CD4-positive, alpha-beta memory T cell (primary cell): ENCODE measurements around the gene SIGMAR1. TPM values are rescaled to one million over a fixed set of nuclear protein-coding genes. Genes with fewer than 3 reads are reported as not detected.

Experiments
- CTCF ChIA-PET: fragments of 350-600 bp; sonication (Branson Sonifier 250); formaldehyde crosslinking; loops from one replicate; lab custom pipeline; 2021; ENCODE audit warnings: inconsistent platforms; ENCODE audit not compliant: partially characterized antibody; lab: Charles Lee
- POLR2A ChIA-PET: fragments of 350-600 bp; sonication (Branson Sonifier 250); formaldehyde crosslinking; loops from one replicate; lab custom pipeline; 2021; ENCODE audit not compliant: partially characterized antibody; lab: Charles Lee
- DNase-seq, 5 donors: peaks; one replicate each; pipeline versions ENCODE4 v3.0.0 to v3.0.0-alpha.2; 2020 to 2022; ENCODE audit warnings: mixed read lengths in 1 of 5
- H3K27ac ChIP-seq: one replicate; pipeline ENCODE4 v1.7.0; 2013; ENCODE audit warnings: low read depth, low read length
- H3K27me3 ChIP-seq: 2 replicates; pipeline ENCODE4 v1.7.0; 2013; ENCODE audit warnings: mild to moderate bottlenecking, low read length, moderate library complexity; ENCODE audit not compliant: insufficient read depth
- H3K36me3 ChIP-seq: 2 replicates; pipeline ENCODE4 v1.7.0; 2013; ENCODE audit warnings: mild to moderate bottlenecking, low read length, moderate library complexity; ENCODE audit not compliant: insufficient read depth
- H3K4me1 ChIP-seq: 2 replicates; pipeline ENCODE4 v1.7.0; 2013; ENCODE audit warnings: mild to moderate bottlenecking, low read length, moderate library complexity; ENCODE audit not compliant: insufficient read depth
- H3K4me3 ChIP-seq, 2 donors: one replicate each; pipeline ENCODE4 v1.7.0; 2013; ENCODE audit warnings: low read length in 2 of 2, mild to moderate bottlenecking in 1 of 2
- H3K9me3 ChIP-seq, 2 donors: one replicate each; pipeline ENCODE4 v1.7.0; 2013; ENCODE audit warnings: low read length in 2 of 2, control low read depth in 1 of 2; ENCODE audit not compliant: control insufficient read depth in 1 of 2
- H3K27ac Mint-ChIP-seq, 7 donors: one replicate each; pipeline ENCODE4 v1.8.0; 2020 to 2021; ENCODE audit warnings: mixed read lengths in 7 of 7, mild to moderate bottlenecking in 6 of 7, inconsistent platforms in 3 of 7, moderate library complexity in 3 of 7
- H3K27me3 Mint-ChIP-seq, 2 donors: one replicate each; pipeline ENCODE4 v1.8.0; 2020 to 2021; ENCODE audit warnings: mixed read lengths in 2 of 2
- H3K36me3 Mint-ChIP-seq, 2 donors: one replicate each; pipeline ENCODE4 v1.8.0; 2020 to 2021; ENCODE audit warnings: mixed read lengths in 2 of 2, inconsistent platforms in 1 of 2, mild to moderate bottlenecking in 1 of 2
- H3K4me1 Mint-ChIP-seq, 4 donors: one replicate each; pipeline ENCODE4 v1.8.0; 2020 to 2021; ENCODE audit warnings: mixed read lengths in 4 of 4, mild to moderate bottlenecking in 1 of 4
- H3K4me3 Mint-ChIP-seq, 8 donors: one replicate each; pipeline ENCODE4 v1.8.0; 2020 to 2021; ENCODE audit warnings: mixed read lengths in 8 of 8, mild to moderate bottlenecking in 7 of 8, moderate library complexity in 6 of 8, inconsistent platforms in 3 of 8
- H3K9me3 Mint-ChIP-seq, 8 donors: one replicate each; pipeline ENCODE4 v1.8.0; 2020 to 2021; ENCODE audit warnings: mixed read lengths in 8 of 8, mild to moderate bottlenecking in 5 of 8, inconsistent platforms in 3 of 8, moderate library complexity in 1 of 8
- intact Hi-C: fragments of 100-400 bp; cut with micrococcal nuclease; formaldehyde crosslinking; loops from one replicate; pipeline ENCODE4 v1.15.1; 2023
- polyA plus RNA-seq, 2 donors: library from polyadenylated mRNA; unstranded; fragments of 300-500 nt; fragmentation: Illumina TruSeq; gene quantifications; one replicate each; pipeline ENCODE4 v1.2.3, GENCODE V29; 2021
- total RNA-seq, 2 experiments: library from RNA; stranded (reverse); gene quantifications; one replicate each; pipeline ENCODE4 v1.2.3, GENCODE V29; 2021

The SIGMAR1 gene
- total and polyA plus RNA-seq, 4 experiments from 2014 or later = 56.1 to 193 (median 92.6) TPM

DNA sequence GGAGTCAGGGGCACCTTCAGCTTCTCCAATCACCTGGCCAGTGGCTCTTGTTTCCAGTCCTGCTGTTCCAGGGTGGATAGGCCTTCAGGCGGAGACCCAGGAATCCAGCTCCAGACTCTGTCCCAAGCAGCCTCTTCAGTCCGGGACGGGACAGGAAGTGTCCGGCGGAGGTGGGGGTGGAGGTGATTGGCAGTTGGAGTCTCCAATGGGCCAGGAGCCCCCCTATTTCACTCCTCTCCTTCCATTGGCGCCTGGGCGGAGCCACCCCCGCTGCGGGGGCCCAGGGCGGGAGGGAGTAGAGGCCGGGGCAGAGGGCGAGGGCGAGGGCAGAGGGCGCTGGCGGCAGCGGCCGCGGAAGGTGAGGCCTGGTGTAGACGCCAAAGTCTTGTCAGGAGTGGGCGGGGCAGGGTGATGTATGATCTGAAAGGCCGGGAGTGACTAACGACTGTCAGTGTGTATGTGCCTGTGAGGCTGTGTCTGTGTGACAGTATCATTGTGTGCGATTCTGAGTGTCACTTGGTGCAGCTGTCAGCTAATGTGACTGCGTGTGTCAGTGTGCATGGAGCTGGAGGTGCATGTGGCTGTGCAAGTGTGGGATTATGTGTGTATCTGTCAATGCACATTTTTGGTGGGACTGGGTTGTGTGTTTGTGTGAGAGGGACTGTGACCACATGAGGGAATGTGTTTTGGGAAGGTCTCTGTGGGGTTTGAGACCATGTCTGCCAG lies 14.5 kb upstream of the SIGMAR1 start, which contains the start of gene IL11RA:
IL11RA (plus strand) TSS at position 310 of the 726 bp plus-strand sequence. CDS start 3,033 bp downstream, outside the sequence.
- Histone ChIP-seq H3K36me3 (peaks cover 35% of the 10 kb centered on the region), H3K9me3 (no peaks in the 10 kb centered on the region), H3K4me3 (no peak within 1 kb of the TSS), H3K27ac (peak within 1 kb of the TSS; percentile 16), H3K27me3 (no peaks in the 10 kb centered on the region), H3K4me1 (peaks cover 43% of the 10 kb centered on the region)
- ChIA-PET CTCF (interaction anchor here (9.6 to 12.6 kb wide), 2 partner anchors 11 to 16 kb away, joined by 168 to 191 read pairs; partner anchors contain the start of genes CCL27 and SIGMAR1), POLR2A (interaction anchor here (18.7 to 22.1 kb wide), 2 partner anchors 8 to 9 kb away, joined by 484 read pairs; partner anchors contain the start of genes CCL27, GALT, IL11RA and SIGMAR1)
- intact Hi-C loops = no loop called here
- peaks cover 37 to 52% of the 10 kb centered on the region in 2 donors for H3K36me3 Mint-ChIP-seq
- H3K4me3 Mint-ChIP-seq = peak within 1 kb of the TSS in 5 of 8 donors; percentile 5 to 81 (median 12)
- peak in 1 of 5 donors; percentile 67 for DNase-seq
- no peaks in the 10 kb centered on the region for H3K27me3 Mint-ChIP-seq
- peaks cover 40 to 65% (median 43%) of the 10 kb centered on the region in 4 donors for H3K4me1 Mint-ChIP-seq
- H3K9me3 Mint-ChIP-seq = no peaks in the 10 kb centered on the region
- peak within 1 kb of the TSS; percentile 70 to 93 (median 84) for H3K27ac Mint-ChIP-seq

DNA sequence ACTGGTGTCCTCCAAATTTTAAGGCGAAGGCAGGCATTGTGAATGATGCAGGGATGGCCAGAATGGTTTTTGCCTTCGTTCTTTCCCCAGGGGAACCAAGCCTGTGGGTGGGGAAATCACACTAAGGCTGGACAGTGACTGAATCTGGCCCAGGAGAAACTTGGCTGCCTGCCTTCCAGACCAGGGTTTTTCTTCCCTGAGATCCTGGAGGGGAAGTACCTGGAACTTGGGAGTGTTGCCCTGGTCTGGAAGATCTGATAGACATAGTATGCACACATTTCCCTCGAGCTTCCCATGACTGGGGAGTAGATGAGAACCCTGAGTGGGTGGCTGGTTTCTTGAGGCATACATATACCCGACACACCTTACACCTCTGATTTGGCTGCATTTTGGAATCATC lies 13.7 kb upstream of the SIGMAR1 start:
- Histone ChIP-seq H3K27ac (no peak overlapping the region), H3K9me3 (no peaks in the 10 kb centered on the region), H3K4me3 (no peak overlapping the region), H3K36me3 (peaks cover 35% of the 10 kb centered on the region), H3K4me1 (peaks cover 44% of the 10 kb centered on the region), H3K27me3 (no peaks in the 10 kb centered on the region)
- no peak for DNase-seq
- H3K9me3 Mint-ChIP-seq = no peaks in the 10 kb centered on the region
- POLR2A ChIA-PET = interaction anchor here (18.7 to 22.1 kb wide), 2 partner anchors 8 kb away, joined by 484 read pairs; partner anchors contain the start of genes CCL27, GALT, IL11RA and SIGMAR1
- CTCF ChIA-PET = interaction anchor here (9.6 to 12.6 kb wide), 2 partner anchors 11 to 16 kb away, joined by 168 to 191 read pairs; partner anchors contain the start of genes CCL27 and SIGMAR1
- peaks cover 37 to 58% of the 10 kb centered on the region in 2 donors for H3K36me3 Mint-ChIP-seq
- H3K4me1 Mint-ChIP-seq = peaks cover 39 to 72% (median 46%) of the 10 kb centered on the region in 4 donors
- no peaks in the 10 kb centered on the region for H3K27me3 Mint-ChIP-seq
- no peak overlapping the region for H3K4me3 Mint-ChIP-seq
- intact Hi-C loops = no loop called here
- peak overlapping the region in 5 of 7 donors; percentile 22 to 84 (median 51) for H3K27ac Mint-ChIP-seq

DNA sequence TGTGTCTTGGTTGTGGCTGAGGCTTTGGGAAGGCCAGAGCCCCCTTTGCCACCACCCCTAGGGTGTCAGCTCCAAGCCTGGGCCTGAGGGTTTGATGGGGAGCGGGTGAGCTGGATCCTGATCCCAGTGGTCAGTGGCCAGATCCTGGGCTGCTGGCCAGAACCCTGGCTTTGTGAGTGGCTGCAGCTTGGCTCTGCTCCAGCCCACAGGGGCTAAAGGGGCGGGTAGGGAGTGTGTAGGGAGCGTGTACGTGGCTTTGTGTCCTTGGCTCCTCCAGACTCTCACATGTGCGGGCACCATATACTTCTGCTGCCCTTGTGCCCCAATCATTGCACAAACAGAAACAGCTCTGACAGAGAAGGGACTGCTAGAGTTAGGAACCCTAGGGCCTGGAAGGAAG lies 13.2 kb upstream of the SIGMAR1 start:
- CTCF ChIA-PET = interaction anchor here (9.6 to 12.6 kb wide), 2 partner anchors 12 to 15 kb away, joined by 168 to 191 read pairs; partner anchors contain the start of genes CCL27 and SIGMAR1
- H3K4me1 ChIP-seq = peaks cover 49% of the 10 kb centered on the region
- H3K27ac Mint-ChIP-seq = peak overlapping the region in 4 of 7 donors; percentile 14 to 70 (median 48)
- POLR2A ChIA-PET = interaction anchor here (18.7 to 22.1 kb wide), 2 partner anchors 7 to 9 kb away, joined by 484 read pairs; partner anchors contain the start of genes CCL27, GALT, IL11RA and SIGMAR1
- no peaks in the 10 kb centered on the region for H3K27me3 Mint-ChIP-seq
- H3K4me3 Mint-ChIP-seq = no peak overlapping the region
- H3K36me3 Mint-ChIP-seq = peaks cover 37 to 57% of the 10 kb centered on the region in 2 donors
- no peaks in the 10 kb centered on the region for H3K27me3 ChIP-seq
- H3K36me3 ChIP-seq = peaks cover 35% of the 10 kb centered on the region
- no peak for DNase-seq
- H3K9me3 ChIP-seq = no peaks in the 10 kb centered on the region
- no peaks in the 10 kb centered on the region for H3K9me3 Mint-ChIP-seq
- no peak overlapping the region for H3K27ac ChIP-seq
- H3K4me1 Mint-ChIP-seq = peaks cover 42 to 77% (median 50%) of the 10 kb centered on the region in 4 donors
- intact Hi-C loops = no loop called here
- no peak overlapping the region for H3K4me3 ChIP-seq

GRCh38 chr9:34648673-34649072 lies 11.1 kb upstream of the SIGMAR1 start:
- Histone ChIP-seq H3K36me3 (peaks cover 35% of the 10 kb centered on the region), H3K27me3 (no peaks in the 10 kb centered on the region), H3K4me3 (peak overlapping the region in 1 of 2 donors; percentile 87), H3K27ac (no peak overlapping the region), H3K9me3 (no peaks in the 10 kb centered on the region), H3K4me1 (peaks cover 50% of the 10 kb centered on the region)
- Mint-ChIP-seq H3K9me3 (no peaks in the 10 kb centered on the region), H3K36me3 (peaks cover 37 to 54% of the 10 kb centered on the region in 2 donors), H3K4me1 (peaks cover 36 to 69% (median 45%) of the 10 kb centered on the region in 4 donors), H3K27ac (peak overlapping the region in 4 of 7 donors; percentile 62 to 92 (median 74)), H3K4me3 (peak overlapping the region in 7 of 8 donors; percentile 58 to 95 (median 70)), H3K27me3 (no peaks in the 10 kb centered on the region)
- POLR2A ChIA-PET = interaction anchor here (3.2 to 22.1 kb wide), 3 partner anchors 11 to 54 kb away, joined by 10 to 484 read pairs (median 193); partner anchors contain the start of genes CCL27, IL11RA and SIGMAR1
- intact Hi-C loops = loop anchor here (5.0 kb wide), 1 partner anchor 36 kb away; the partner anchor contains the start of gene RPP25L
- DNase-seq = no peak
- CTCF ChIA-PET = interaction anchor here (4.8 to 12.6 kb wide), 3 partner anchors 13 to 52 kb away, joined by 60 to 191 read pairs (median 168); partner anchors contain the start of genes CCL27 and SIGMAR1

GRCh38 chr9:34647651-34648050 lies 10.1 kb upstream of the SIGMAR1 start:
- Mint-ChIP-seq H3K27ac (peak overlapping the region; percentile 89 to 96 (median 93)), H3K9me3 (no peaks in the 10 kb centered on the region), H3K4me1 (peaks cover 29 to 61% (median 39%) of the 10 kb centered on the region in 4 donors), H3K27me3 (no peaks in the 10 kb centered on the region), H3K4me3 (peak overlapping the region; percentile 93 to 97 (median 95)), H3K36me3 (peaks cover 37 to 54% of the 10 kb centered on the region in 2 donors)
- H3K27ac ChIP-seq = peak overlapping the region; percentile 84
- H3K4me1 ChIP-seq = peaks cover 40% of the 10 kb centered on the region
- H3K9me3 ChIP-seq = no peaks in the 10 kb centered on the region
- H3K36me3 ChIP-seq = peaks cover 35% of the 10 kb centered on the region
- no peaks in the 10 kb centered on the region for H3K27me3 ChIP-seq
- DNase-seq = peak in 2 of 5 donors; percentile 20 to 53
- intact Hi-C loops = loop anchor here (5.0 kb wide), 1 partner anchor 35 kb away; the partner anchor contains the start of gene RPP25L
- POLR2A ChIA-PET = interaction anchor here (1.8 to 22.1 kb wide), 6 partner anchors 12 to 55 kb away, joined by 6 to 484 read pairs (median 20); partner anchors contain the start of genes CCL27, DCTN3, IL11RA and RPP25L
- peak overlapping the region; percentile 83 to 87 for H3K4me3 ChIP-seq
- CTCF ChIA-PET = interaction anchor here (0.8 to 12.6 kb wide), 8 partner anchors 10 to 53 kb away, joined by 4 to 191 read pairs (median 14); partner anchors contain the start of genes ARID3C, CCL27, DCTN3 and SIGMAR1

DNA sequence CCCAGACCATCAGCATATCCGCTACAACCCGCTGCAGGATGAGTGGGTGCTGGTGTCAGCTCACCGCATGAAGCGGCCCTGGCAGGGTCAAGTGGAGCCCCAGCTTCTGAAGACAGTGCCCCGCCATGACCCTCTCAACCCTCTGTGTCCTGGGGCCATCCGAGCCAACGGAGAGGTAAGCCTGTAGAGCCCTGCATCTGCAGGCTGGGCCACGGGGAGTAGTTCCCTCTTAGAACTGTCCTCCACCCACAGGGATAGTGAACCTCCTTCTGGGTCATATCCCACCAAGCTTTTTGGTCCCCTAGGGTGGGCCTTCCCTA lies 9.5 kb upstream of the SIGMAR1 start:
- Histone ChIP-seq H3K27ac (peak overlapping the region; percentile 84), H3K9me3 (no peaks in the 10 kb centered on the region), H3K36me3 (peaks cover 35% of the 10 kb centered on the region), H3K4me1 (peaks cover 33% of the 10 kb centered on the region), H3K4me3 (peak overlapping the region; percentile 83 to 87), H3K27me3 (no peaks in the 10 kb centered on the region)
- Mint-ChIP-seq H3K27ac (peak overlapping the region; percentile 89 to 96 (median 93)), H3K4me3 (peak overlapping the region; percentile 93 to 97 (median 95)), H3K4me1 (peaks cover 23 to 55% (median 33%) of the 10 kb centered on the region in 4 donors), H3K27me3 (no peaks in the 10 kb centered on the region), H3K36me3 (peaks cover 33 to 52% of the 10 kb centered on the region in 2 donors), H3K9me3 (no peaks in the 10 kb centered on the region)
- POLR2A ChIA-PET = interaction anchor here (1.4 to 22.1 kb wide), 8 partner anchors 12 to 270 kb away, joined by 5 to 484 read pairs (median 14); partner anchors contain the start of genes CCL27, DCTN3, IL11RA and MYORG
- CTCF ChIA-PET = interaction anchor here (0.8 to 12.6 kb wide), 15 partner anchors 10 to 56 kb away, joined by 3 to 191 read pairs (median 5); partner anchors contain the start of genes ARID3C, CCL27, DCTN3 and RPP25L
- DNase-seq = peak in 1 of 5 donors; percentile 50
- intact Hi-C loops = loop anchor here (5.0 kb wide), 1 partner anchor 35 kb away; the partner anchor contains the start of gene RPP25L
